ENCODE data around the gene FAM135A.
"Not testable (repeated sequence)": the region's sequence is repeated elsewhere in the genome, so short reads cannot be mapped to it uniquely, and the experiment has no call there.

FAM135A gene

GRCh38 chr6:70411542-70412251, 1.6 kb upstream of the FAM135A start:
- peaks cover 17 to 22% of the 10 kb centered on the region in 2 donors for H3K4me1 Mint-ChIP-seq (ENCODE audit: low read depth in 2 of 2)
- H3K36me3 Mint-ChIP-seq (ENCODE audit: insufficient read depth): peaks cover 10% of the 10 kb centered on the region
- no peak for DNase-seq
- peak overlapping the region; percentile 86 to 95 for H3K4me3 Mint-ChIP-seq
- H3K27me3 Mint-ChIP-seq: no peaks in the 10 kb centered on the region
- no peaks in the 10 kb centered on the region for H3K9me3 Mint-ChIP-seq
- no peak overlapping the region for H3K27ac Mint-ChIP-seq
- no peak for ATAC-seq (replicated peaks)

DNA sequence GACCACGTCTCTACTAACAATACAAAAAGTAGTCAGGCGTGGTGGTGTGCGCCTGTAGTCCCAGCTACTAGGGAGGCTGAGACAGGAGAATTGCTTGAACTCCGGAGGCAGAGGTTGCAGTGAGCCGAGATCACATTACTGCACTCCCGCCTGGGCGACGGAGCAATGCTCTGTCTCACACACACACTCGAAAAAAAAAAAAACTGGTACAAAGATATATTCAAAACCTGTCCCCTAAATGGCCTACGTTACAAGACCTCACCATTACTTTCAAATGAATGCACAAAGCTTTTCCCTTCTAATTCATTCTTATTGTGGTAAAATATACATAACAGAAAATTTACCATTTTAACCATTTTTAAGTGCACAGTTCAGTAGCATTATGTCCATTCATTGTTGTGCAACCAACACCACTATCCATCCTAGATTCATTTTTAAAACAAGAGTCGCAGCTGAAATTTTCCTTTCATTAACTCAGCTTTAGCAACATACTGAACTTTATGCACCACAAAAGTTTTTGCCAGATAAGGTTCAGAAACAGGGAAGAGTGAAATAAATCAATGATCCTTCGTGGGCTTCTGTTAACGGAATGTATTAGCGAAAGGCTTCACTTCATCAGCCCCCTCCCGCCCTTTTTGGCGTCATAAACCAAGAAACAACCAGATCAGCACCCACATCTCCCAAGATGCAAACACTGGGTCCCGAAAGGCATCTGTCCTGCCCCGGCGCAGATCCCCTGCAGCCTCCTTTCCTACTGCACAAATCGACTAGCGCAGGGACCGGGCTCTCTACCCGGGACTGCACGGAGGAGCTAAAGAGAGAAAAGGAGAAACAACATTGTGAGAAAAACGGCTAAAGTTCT, 825 bp upstream of the FAM135A start:
- peaks cover 10% of the 10 kb centered on the region for H3K36me3 Mint-ChIP-seq (ENCODE audit: insufficient read depth)
- no peaks in the 10 kb centered on the region for H3K27me3 Mint-ChIP-seq
- H3K9me3 Mint-ChIP-seq: no peaks in the 10 kb centered on the region
- H3K27ac Mint-ChIP-seq: peak overlapping the region; percentile 85 to 94
- peaks cover 17 to 22% of the 10 kb centered on the region in 2 donors for H3K4me1 Mint-ChIP-seq (ENCODE audit: low read depth in 2 of 2)
- peak overlapping the region; percentile 86 to 95 for H3K4me3 Mint-ChIP-seq
- DNase-seq: no peak
- no peak for ATAC-seq (replicated peaks)

DNA sequence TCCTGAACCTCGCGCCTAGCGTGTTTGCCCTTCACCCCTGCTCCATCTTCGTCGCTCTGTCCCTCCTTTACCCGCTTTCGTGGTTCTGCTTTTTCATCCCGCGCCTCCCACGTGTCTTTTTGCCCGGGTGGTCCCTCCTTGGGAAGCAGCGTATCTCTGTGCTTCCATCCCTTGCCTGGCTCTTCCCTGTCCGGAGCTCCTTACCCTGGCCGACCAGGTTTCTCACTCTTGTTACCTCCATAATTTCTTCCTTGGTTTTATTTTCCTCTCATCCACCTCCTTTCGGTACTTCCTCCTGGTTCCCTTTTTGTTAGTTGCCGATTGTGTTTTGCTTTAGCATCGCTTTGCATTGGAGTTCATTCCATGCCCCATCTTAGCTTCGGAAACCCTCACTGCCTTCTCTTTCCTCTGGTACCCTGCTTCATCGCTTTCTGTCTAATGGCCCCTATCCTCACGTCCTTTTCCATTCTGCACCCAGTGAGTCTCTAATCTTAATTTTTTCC, 735 bp downstream of the FAM135A start:
- Mint-ChIP-seq H3K9me3 (no peaks in the 10 kb centered on the region), H3K27ac (peak overlapping the region; percentile 85 to 94), H3K4me1 (ENCODE audit: low read depth in 2 of 2) (peaks cover 17 to 22% of the 10 kb centered on the region in 2 donors), H3K4me3 (peak overlapping the region; percentile 86 to 95), H3K36me3 (ENCODE audit: insufficient read depth) (peaks cover 10% of the 10 kb centered on the region), H3K27me3 (no peaks in the 10 kb centered on the region)
- ATAC-seq (replicated peaks): no peak
- DNase-seq: no peak

GRCh38 chr6:70414813-70415212, 1.5 kb downstream of the FAM135A start:
- H3K4me1 Mint-ChIP-seq (ENCODE audit: low read depth in 2 of 2): peaks cover 17 to 22% of the 10 kb centered on the region in 2 donors
- no peaks in the 10 kb centered on the region for H3K9me3 Mint-ChIP-seq
- no peaks in the 10 kb centered on the region for H3K27me3 Mint-ChIP-seq
- H3K27ac Mint-ChIP-seq: peak overlapping the region in 1 of 2 donors; percentile 94
- DNase-seq (no peak), ATAC-seq (replicated peaks) (no peak)
- H3K36me3 Mint-ChIP-seq (ENCODE audit: insufficient read depth): peaks cover 10% of the 10 kb centered on the region
- H3K4me3 Mint-ChIP-seq: peak overlapping the region; percentile 86 to 95

DNA sequence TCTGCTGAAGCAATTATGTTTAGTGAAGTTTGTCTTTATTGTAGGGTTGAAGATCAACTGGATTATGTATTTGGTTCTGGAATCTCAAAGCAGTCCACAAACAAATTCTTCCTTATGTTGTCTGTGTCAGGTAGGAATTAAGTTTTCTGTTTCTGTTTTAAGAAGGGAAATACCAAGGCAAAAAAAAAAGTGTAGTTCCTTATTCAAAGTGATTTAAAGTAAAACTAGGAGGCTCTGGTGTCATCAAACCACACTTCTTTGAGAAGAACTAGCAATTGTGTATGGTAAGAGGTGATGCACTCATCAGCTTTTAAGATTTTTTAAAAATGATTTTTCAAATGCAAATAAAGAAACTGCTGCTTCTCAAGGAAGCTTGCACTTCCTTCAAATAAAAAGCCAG, 1.9 kb downstream of the FAM135A start:
- H3K36me3 Mint-ChIP-seq (ENCODE audit: insufficient read depth): peaks cover 10% of the 10 kb centered on the region
- no peak overlapping the region for H3K27ac Mint-ChIP-seq
- peak overlapping the region in 1 of 2 donors; percentile 22 for H3K4me3 Mint-ChIP-seq
- no peaks in the 10 kb centered on the region for H3K9me3 Mint-ChIP-seq
- DNase-seq: no peak
- ATAC-seq (replicated peaks): no peak
- no peaks in the 10 kb centered on the region for H3K27me3 Mint-ChIP-seq
- peaks cover 17 to 22% of the 10 kb centered on the region in 2 donors for H3K4me1 Mint-ChIP-seq (ENCODE audit: low read depth in 2 of 2)

DNA sequence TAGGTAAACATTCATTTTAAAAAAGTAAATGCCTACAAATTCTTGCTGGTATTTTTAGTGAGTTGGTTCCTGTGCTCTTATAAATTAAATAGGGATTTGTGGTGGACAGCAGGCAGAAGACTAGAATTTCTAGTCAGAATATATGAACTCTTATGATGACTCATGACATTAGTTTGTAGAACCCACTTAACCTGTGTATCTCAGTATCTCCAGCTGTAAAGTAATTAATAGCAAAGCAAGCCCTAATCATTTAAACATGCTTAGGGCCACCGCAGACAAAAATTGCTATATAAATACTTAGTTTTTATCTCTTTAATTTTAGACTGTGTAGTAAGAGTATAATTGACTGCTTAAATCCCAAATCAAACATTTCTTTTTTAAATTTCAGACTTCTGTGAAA, 2.4 kb downstream of the FAM135A start:
- H3K4me3 Mint-ChIP-seq: no peak overlapping the region
- H3K27me3 Mint-ChIP-seq: no peaks in the 10 kb centered on the region
- H3K4me1 Mint-ChIP-seq (ENCODE audit: low read depth in 2 of 2): peaks cover 17 to 22% of the 10 kb centered on the region in 2 donors
- H3K36me3 Mint-ChIP-seq (ENCODE audit: insufficient read depth): peaks cover 10% of the 10 kb centered on the region
- no peak for ATAC-seq (replicated peaks)
- no peaks in the 10 kb centered on the region for H3K9me3 Mint-ChIP-seq
- DNase-seq: no peak
- H3K27ac Mint-ChIP-seq: no peak overlapping the region

GRCh38 chr6:70421509-70421908, 8.2 kb downstream of the FAM135A start:
- ATAC-seq (replicated peaks) (no peak), DNase-seq (no peak)
- H3K36me3 Mint-ChIP-seq (ENCODE audit: insufficient read depth): peaks cover 1% of the 10 kb centered on the region
- no peak overlapping the region for H3K4me3 Mint-ChIP-seq
- no peaks in the 10 kb centered on the region for H3K27me3 Mint-ChIP-seq
- no peak overlapping the region for H3K27ac Mint-ChIP-seq
- H3K9me3 Mint-ChIP-seq: no peaks in the 10 kb centered on the region
- H3K4me1 Mint-ChIP-seq (ENCODE audit: low read depth in 2 of 2): peaks cover 0 to under 1% of the 10 kb centered on the region in 2 donors

GRCh38 chr6:70423189-70424134, 10.2 kb downstream of the FAM135A start:
- H3K36me3 Mint-ChIP-seq (ENCODE audit: insufficient read depth): no peaks in the 10 kb centered on the region
- no peak overlapping the region for H3K4me3 Mint-ChIP-seq
- no peaks in the 10 kb centered on the region for H3K27me3 Mint-ChIP-seq
- H3K27ac Mint-ChIP-seq: no peak overlapping the region
- no peak for DNase-seq
- no peaks in the 10 kb centered on the region for H3K9me3 Mint-ChIP-seq
- H3K4me1 Mint-ChIP-seq (ENCODE audit: low read depth in 2 of 2): no peaks in the 10 kb centered on the region
- no peak for ATAC-seq (replicated peaks)

- ATAC-seq (replicated peaks) (no peak), DNase-seq (no peak)
- no peaks in the 10 kb centered on the region for H3K36me3 Mint-ChIP-seq (ENCODE audit: insufficient read depth)
- H3K9me3 Mint-ChIP-seq: no peaks in the 10 kb centered on the region
- no peaks in the 10 kb centered on the region for H3K4me1 Mint-ChIP-seq (ENCODE audit: low read depth in 2 of 2)
- H3K27ac Mint-ChIP-seq: no peak overlapping the region
- H3K27me3 Mint-ChIP-seq: no peaks in the 10 kb centered on the region
- no peak overlapping the region for H3K4me3 Mint-ChIP-seq
Observed at GRCh38 chr6:70424291-70424690, 11.0 kb downstream of the FAM135A start.

- no peak for DNase-seq
- Mint-ChIP-seq H3K4me1 (ENCODE audit: low read depth in 2 of 2) (no peaks in the 10 kb centered on the region), H3K27me3 (no peaks in the 10 kb centered on the region), H3K27ac (no peak overlapping the region), H3K9me3 (no peaks in the 10 kb centered on the region), H3K36me3 (ENCODE audit: insufficient read depth) (no peaks in the 10 kb centered on the region), H3K4me3 (no peak overlapping the region)
- ATAC-seq (replicated peaks): no peak
Observed at GRCh38 chr6:70436320-70436719, 23.0 kb downstream of the FAM135A start.

GRCh38 chr6:70445001-70445400, 31.7 kb downstream of the FAM135A start:
- no peak for DNase-seq
- Mint-ChIP-seq H3K27ac (no peak overlapping the region), H3K36me3 (ENCODE audit: insufficient read depth) (no peaks in the 10 kb centered on the region), H3K27me3 (no peaks in the 10 kb centered on the region), H3K4me3 (no peak overlapping the region), H3K4me1 (ENCODE audit: low read depth in 2 of 2) (no peaks in the 10 kb centered on the region), H3K9me3 (peaks cover 0 to 2% of the 10 kb centered on the region in 2 donors)
- ATAC-seq (replicated peaks): no peak

GRCh38 chr6:70447343-70448070, 34.2 kb downstream of the FAM135A start:
- H3K27ac Mint-ChIP-seq; DNase-seq; H3K36me3 Mint-ChIP-seq (ENCODE audit: insufficient read depth); H3K4me3 Mint-ChIP-seq; H3K27me3 Mint-ChIP-seq; ATAC-seq (replicated peaks); H3K4me1 Mint-ChIP-seq (ENCODE audit: low read depth in 2 of 2); H3K9me3 Mint-ChIP-seq: not testable (repeated sequence)
